Suppressor macrophage treated with lipopolysaccharide for 1 hour (primary cell): ENCODE results near the gene EVX2.

Experiments
- DNase-seq, 3 donors: peaks; one replicate each; pipeline ENCODE4 v3.0.0-alpha.2; 2020 to 2022

EVX2 gene

GRCh38 chr2:176081837-176082524 is 1.8 kb downstream of the EVX2 start:
- peak in 2 of 3 donors; percentile 23 to 38 for DNase-seq

- peak in 1 of 3 donors; percentile 18 for DNase-seq
Observed at GRCh38 chr2:176081376-176081836, 2.4 kb downstream of the EVX2 start.

GRCh38 chr2:176080540-176081375 is 3.0 kb downstream of the EVX2 start:
- DNase-seq, result peak in 2 of 3 donors; percentile 24 to 39

GRCh38 chr2:176079831-176080539 is 3.8 kb downstream of the EVX2 start:
- DNase-seq, result peak; percentile 56 to 80 (median 67)

GRCh38 chr2:176079285-176079830 is 4.4 kb downstream of the EVX2 start:
- no peak for DNase-seq

- DNase-seq, result no peak
Observed at GRCh38 chr2:176078541-176079284, 5.0 kb downstream of the EVX2 start.

GRCh38 chr2:176076796-176077195 is 7.0 kb downstream of the EVX2 start:
- no peak for DNase-seq

GRCh38 chr2:176076063-176076462 is 7.7 kb downstream of the EVX2 start:
- no peak for DNase-seq

GRCh38 chr2:176075481-176075880 is 8.3 kb downstream of the EVX2 start:
- no peak for DNase-seq

GRCh38 chr2:176074919-176075425 is 8.8 kb downstream of the EVX2 start:
- DNase-seq, result no peak

GRCh38 chr2:176072951-176073904 is 10.5 kb downstream of the EVX2 start:
- no peak for DNase-seq

GRCh38 chr2:176072292-176072669 is 11.5 kb downstream of the EVX2 start:
- DNase-seq, result no peak

GRCh38 chr2:176071330-176072291 is 12.2 kb downstream of the EVX2 start:
- DNase-seq, result peak in 1 of 3 donors; percentile 10

GRCh38 chr2:176068419-176068832 is 15.3 kb downstream of the EVX2 start:
- DNase-seq, result no peak

- DNase-seq, result no peak
Observed at GRCh38 chr2:176067589-176068418, 16.0 kb downstream of the EVX2 start.

GRCh38 chr2:176066645-176067588 is 16.8 kb downstream of the EVX2 start:
- no peak for DNase-seq

GRCh38 chr2:176063958-176064357 is 19.8 kb downstream of the EVX2 start:
- no peak for DNase-seq

- no peak for DNase-seq
Observed at GRCh38 chr2:176056406-176056805, 27.4 kb downstream of the EVX2 start.
